ENCODE results near the gene TOR4A. TPM values are rescaled to one million over a fixed set of nuclear protein-coding genes. Genes with fewer than 3 reads are reported as not detected.
A peak's percentile ranks its signal among the peaks of the same experiment; 100 is the strongest.
"Not testable (repeated sequence)": the region's sequence is repeated elsewhere in the genome, so short reads cannot be mapped to it uniquely, and the experiment has no call there.

The TOR4A gene
- total and polyA plus RNA-seq, 4 donors = 1.3 to 3.5 (median 2.3) TPM

DNA sequence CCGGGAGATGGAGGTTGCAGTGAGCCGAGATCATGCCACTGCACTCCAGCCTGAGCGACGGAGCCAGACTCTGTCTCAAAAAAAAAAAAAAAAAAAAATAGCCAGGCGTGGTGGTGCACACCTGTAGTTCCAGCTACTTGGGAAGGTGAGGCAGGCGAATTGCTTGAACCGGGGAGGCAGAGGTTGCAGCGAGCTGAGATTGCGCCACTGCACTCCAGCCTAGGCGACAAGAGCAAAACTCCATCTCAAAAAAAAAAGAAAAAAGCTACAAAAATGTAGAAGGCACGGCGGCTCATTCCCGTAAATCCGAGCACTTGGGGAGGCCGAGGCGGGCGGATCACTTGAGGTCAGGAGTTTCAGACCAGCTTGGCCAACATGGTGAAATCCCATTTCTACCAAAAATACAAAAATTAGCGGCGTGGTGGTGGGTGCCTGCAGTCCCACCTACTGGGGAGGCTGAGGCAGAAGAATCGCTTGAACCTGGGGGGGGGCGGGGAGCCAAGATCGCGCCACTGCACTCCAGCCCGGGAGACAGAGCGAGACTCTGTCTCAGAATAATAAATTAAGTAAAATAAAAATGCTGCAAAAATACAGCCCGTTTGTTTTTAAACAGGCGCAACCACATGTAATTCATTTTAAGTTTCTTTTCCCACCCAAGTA, 37.9 kb upstream of the TOR4A start:
- H3K27ac ChIP-seq (ENCODE audit: low read depth, low read length) = peak overlapping the region; percentile 95
- not testable (repeated sequence) for H3K9me3 ChIP-seq (ENCODE audit: control insufficient read depth, insufficient read depth, low read length); DNase-seq (ENCODE audit: low read depth in 4 of 6, low spot score in 6 of 6); H3K27me3 ChIP-seq (ENCODE audit: control insufficient read depth, insufficient read depth, low read length)
- WGBS (ENCODE audit: insufficient coverage) = 47% methylated on average over 3 of the region's 27 CpGs
- peaks cover 64% of the 10 kb centered on the region for H3K36me3 ChIP-seq (ENCODE audit: control insufficient read depth, insufficient read depth, low read length)
- peaks cover 81% of the 10 kb centered on the region for H3K4me1 ChIP-seq (ENCODE audit: control insufficient read depth, insufficient read depth, low read length)
- peak overlapping the region; percentile 61 for H3K4me3 ChIP-seq (ENCODE audit: low read depth, low read length)

DNA sequence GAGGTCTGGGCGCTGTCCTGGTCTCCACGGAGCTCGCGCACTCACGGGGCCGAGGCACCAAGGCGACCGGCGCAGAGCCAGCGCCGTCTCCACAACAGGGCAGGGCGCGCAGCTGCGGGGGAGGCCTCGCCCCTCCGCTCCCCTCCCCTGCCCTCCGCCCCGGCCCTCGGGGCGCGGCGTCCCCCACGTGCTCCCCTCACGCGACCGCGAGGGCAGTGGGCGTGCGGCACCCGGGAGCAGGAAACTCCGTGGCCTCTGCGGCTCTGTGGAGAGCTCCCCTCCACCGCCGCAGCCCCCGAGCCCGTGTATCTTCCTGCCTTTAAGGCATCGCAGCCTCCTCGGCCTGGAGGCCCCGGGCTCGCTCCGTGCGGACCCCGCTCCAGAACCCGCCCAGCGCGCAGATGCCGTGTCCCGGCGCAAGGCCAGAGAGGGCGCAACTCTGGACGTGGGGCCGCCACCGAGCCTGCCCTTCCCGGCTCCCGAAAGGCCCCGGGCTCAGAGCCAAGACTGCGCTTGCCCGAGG, 37.1 kb upstream of the TOR4A start:
- H3K27me3 ChIP-seq (ENCODE audit: control insufficient read depth, insufficient read depth, low read length) = no peaks in the 10 kb centered on the region

DNA sequence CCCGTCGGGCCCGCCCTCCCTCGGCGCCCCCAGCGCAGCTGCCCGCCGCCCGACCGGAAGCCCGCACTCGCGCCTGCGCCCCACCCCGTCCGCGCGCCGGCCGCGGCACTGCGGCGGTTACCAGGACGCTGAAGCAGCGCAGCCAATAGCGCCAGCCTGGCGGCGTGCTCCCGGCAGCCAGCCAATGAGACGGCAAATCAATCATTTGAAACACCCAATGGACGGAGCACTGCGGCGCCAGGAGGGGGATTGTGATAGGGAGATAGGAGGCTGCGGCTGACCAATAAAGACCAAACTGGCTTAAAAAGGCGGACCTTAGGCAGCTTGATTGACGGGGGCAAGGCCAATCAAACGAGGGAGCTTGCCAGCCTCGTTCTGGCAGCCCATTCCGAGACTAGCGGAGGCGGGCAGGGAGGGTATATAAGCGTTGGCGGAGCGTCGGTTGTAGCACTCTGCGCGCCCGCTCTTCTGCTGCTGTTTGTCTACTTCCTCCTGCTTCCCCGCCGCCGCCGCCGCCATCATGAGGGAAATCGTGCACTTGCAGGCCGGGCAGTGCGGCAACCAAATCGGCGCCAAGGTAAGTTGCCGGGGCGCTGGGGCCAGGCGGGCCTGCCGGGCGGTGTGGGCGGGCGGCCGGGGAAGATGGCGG, 36.6 kb upstream of the TOR4A start, which contains the start of gene TUBB4B:
Gene TUBB4B, plus strand, starts transcription at position 447 of the 649 bp plus-strand sequence. Its CDS starts 74 bp downstream, at position 521.
- H3K9me3 ChIP-seq (ENCODE audit: control insufficient read depth, insufficient read depth, low read length) = no peaks in the 10 kb centered on the region
- H3K36me3 ChIP-seq (ENCODE audit: control insufficient read depth, insufficient read depth, low read length) = peaks cover 59% of the 10 kb centered on the region
- WGBS (ENCODE audit: insufficient coverage) = 0% methylated on average over 67 of the region's 67 CpGs
- peak within 1 kb of the TSS; percentile 66 for H3K4me3 ChIP-seq (ENCODE audit: low read depth, low read length)
- H3K27ac ChIP-seq (ENCODE audit: low read depth, low read length) = peak within 1 kb of the TSS; percentile 95
- no peaks in the 10 kb centered on the region for H3K27me3 ChIP-seq (ENCODE audit: control insufficient read depth, insufficient read depth, low read length)
- peaks cover 81% of the 10 kb centered on the region for H3K4me1 ChIP-seq (ENCODE audit: control insufficient read depth, insufficient read depth, low read length)
- DNase-seq (ENCODE audit: low read depth in 4 of 6, low spot score in 6 of 6) = peak; percentile 96 to 100 (median 99)

More for the DNA sequence above, 37.1 kb upstream of the TOR4A start:
- peak in 3 of 6 donors; percentile 63 to 91 (median 82) for DNase-seq (ENCODE audit: low read depth in 4 of 6, low spot score in 6 of 6)
- Histone ChIP-seq H3K4me3 (ENCODE audit: low read depth, low read length) (peak overlapping the region; percentile 61), H3K4me1 (ENCODE audit: control insufficient read depth, insufficient read depth, low read length) (peaks cover 84% of the 10 kb centered on the region), H3K9me3 (ENCODE audit: control insufficient read depth, insufficient read depth, low read length) (no peaks in the 10 kb centered on the region), H3K36me3 (ENCODE audit: control insufficient read depth, insufficient read depth, low read length) (peaks cover 64% of the 10 kb centered on the region), H3K27ac (ENCODE audit: low read depth, low read length) (peak overlapping the region; percentile 95)
- 0% methylated on average over 58 of the region's 58 CpGs for WGBS (ENCODE audit: insufficient coverage)

DNA sequence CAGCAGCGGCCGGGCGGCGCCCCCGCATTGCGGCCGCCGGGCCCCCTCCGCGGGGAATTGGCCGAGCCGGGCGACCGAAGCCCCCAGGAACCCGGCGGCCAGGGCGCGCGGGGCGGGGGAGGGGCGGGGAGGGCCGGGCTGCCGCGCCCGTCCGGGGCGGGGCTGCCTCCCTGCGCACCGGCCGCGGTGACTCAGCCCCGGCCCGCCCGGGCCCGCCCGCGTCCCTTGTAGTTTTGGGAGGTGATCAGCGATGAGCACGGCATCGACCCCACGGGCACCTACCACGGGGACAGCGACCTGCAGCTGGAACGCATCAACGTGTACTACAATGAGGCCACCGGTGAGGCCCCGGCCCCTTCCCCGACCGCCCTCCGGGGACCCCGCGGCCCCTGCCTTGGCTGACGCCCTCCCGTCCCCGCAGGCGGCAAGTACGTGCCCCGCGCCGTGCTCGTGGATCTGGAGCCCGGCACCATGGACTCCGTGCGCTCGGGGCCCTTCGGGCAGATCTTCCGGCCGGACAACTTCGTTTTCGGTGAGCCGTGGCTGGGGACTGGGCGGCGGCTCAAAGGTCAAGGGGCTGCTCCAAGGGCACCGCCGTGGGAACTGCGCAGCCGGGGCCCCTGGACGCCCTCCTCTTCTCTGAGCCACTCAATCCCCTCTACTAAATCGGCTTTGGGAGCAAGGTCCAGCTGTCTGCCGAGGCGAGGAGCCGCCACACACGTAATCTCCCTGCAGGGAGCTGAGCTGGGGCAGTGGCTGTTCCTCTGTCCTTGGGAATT, 35.8 kb upstream of the TOR4A start:
- Histone ChIP-seq H3K4me1 (ENCODE audit: control insufficient read depth, insufficient read depth, low read length) (peaks cover 74% of the 10 kb centered on the region), H3K9me3 (ENCODE audit: control insufficient read depth, insufficient read depth, low read length) (no peaks in the 10 kb centered on the region), H3K36me3 (ENCODE audit: control insufficient read depth, insufficient read depth, low read length) (peaks cover 56% of the 10 kb centered on the region), H3K27ac (ENCODE audit: low read depth, low read length) (peak overlapping the region; percentile 33), H3K27me3 (ENCODE audit: control insufficient read depth, insufficient read depth, low read length) (no peaks in the 10 kb centered on the region), H3K4me3 (ENCODE audit: low read depth, low read length) (peak overlapping the region; percentile 66)
- WGBS (ENCODE audit: insufficient coverage) = under 1% methylated on average over 75 of the region's 83 CpGs
- no peak for DNase-seq (ENCODE audit: low read depth in 4 of 6, low spot score in 6 of 6)

DNA sequence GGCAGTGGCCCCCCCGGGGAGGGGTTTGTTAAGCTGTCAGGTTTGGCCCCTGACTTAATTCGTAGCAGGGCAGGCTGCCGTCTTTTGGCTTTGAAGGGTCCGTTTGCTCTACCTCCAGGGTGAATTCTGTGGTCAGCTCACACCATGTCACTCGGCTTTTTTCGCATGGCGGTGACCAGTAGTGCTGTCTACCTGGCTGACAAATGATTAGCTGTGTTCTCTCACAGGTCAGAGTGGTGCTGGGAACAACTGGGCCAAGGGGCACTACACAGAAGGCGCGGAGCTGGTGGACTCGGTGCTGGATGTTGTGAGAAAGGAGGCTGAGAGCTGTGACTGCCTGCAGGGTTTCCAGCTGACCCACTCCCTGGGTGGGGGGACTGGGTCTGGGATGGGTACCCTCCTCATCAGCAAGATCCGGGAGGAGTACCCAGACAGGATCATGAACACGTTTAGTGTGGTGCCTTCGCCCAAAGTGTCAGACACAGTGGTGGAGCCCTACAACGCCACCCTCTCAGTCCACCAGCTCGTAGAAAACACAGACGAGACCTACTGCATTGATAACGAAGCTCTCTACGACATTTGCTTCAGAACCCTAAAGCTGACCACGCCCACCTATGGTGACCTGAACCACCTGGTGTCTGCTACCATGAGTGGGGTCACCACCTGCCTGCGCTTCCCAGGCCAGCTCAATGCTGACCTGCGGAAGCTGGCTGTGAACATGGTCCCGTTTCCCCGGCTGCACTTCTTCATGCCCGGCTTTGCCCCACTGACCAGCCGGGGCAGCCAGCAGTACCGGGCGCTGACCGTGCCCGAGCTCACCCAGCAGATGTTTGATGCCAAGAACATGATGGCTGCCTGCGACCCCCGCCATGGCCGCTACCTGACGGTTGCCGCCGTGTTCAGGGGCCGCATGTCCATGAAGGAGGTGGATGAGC, 35.0 kb upstream of the TOR4A start:
- Histone ChIP-seq H3K36me3 (ENCODE audit: control insufficient read depth, insufficient read depth, low read length) (peaks cover 50% of the 10 kb centered on the region), H3K27me3 (ENCODE audit: control insufficient read depth, insufficient read depth, low read length) (no peaks in the 10 kb centered on the region), H3K9me3 (ENCODE audit: control insufficient read depth, insufficient read depth, low read length) (no peaks in the 10 kb centered on the region), H3K27ac (ENCODE audit: low read depth, low read length) (no peak overlapping the region), H3K4me1 (ENCODE audit: control insufficient read depth, insufficient read depth, low read length) (peaks cover 66% of the 10 kb centered on the region), H3K4me3 (ENCODE audit: low read depth, low read length) (peak overlapping the region; percentile 66)
- WGBS (ENCODE audit: insufficient coverage) = 78% methylated on average over 35 of the region's 36 CpGs
- no peak for DNase-seq (ENCODE audit: low read depth in 4 of 6, low spot score in 6 of 6)

DNA sequence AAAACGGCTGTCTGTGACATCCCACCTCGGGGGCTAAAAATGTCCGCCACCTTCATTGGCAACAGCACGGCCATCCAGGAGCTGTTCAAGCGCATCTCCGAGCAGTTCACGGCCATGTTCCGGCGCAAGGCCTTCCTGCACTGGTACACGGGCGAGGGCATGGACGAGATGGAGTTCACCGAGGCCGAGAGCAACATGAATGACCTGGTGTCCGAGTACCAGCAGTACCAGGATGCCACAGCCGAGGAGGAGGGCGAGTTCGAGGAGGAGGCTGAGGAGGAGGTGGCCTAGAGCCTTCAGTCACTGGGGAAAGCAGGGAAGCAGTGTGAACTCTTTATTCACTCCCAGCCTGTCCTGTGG, 34.3 kb upstream of the TOR4A start:
- H3K36me3 ChIP-seq (ENCODE audit: control insufficient read depth, insufficient read depth, low read length) = peaks cover 44% of the 10 kb centered on the region
- not testable (repeated sequence) for H3K27me3 ChIP-seq (ENCODE audit: control insufficient read depth, insufficient read depth, low read length); H3K27ac ChIP-seq (ENCODE audit: low read depth, low read length); DNase-seq (ENCODE audit: low read depth in 4 of 6, low spot score in 6 of 6); H3K4me3 ChIP-seq (ENCODE audit: low read depth, low read length); H3K9me3 ChIP-seq (ENCODE audit: control insufficient read depth, insufficient read depth, low read length)
- 92% methylated on average over 11 of the region's 18 CpGs for WGBS (ENCODE audit: insufficient coverage)
- H3K4me1 ChIP-seq (ENCODE audit: control insufficient read depth, insufficient read depth, low read length) = peaks cover 59% of the 10 kb centered on the region

DNA sequence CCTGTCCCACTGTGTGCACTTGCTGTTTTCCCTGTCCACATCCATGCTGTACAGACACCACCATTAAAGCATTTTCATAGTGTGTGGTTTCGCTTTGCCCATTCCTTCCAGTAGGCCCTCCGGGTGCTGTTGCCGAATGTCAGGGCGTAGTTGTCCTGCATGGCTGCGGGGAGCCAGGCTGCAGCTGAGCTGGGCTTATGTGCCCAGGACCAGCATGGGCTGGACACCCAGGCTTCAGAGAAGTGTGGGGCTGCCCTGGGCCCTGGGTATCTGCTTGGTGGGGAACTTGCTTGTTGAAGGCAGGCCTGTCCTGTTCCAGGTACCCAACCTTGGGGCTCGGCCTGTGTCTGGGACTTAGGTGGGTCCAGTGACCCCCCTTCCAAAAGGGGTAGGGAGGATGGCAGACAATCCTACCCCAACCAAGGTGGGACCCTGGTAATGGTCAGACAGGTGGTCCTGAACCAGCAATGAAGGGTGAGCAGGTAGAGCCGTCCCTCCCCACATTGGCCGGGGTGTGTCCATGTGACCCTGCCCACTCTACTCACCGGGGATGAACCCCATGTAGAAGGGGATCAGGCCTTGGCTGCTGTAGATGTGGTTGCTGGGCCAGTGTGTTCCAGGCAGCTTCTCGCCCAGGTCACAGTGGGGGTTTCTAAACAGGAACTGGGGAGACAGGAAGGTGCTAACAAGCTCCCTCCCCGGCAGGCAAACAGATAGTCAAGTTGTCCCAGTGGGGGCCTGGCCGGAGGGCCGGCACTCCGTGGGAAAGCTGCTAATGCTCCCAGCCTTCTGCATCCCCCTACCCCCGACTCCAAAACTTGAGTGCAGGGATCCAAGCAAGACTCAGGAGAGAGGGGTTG, 33.7 kb upstream of the TOR4A start:
- Histone ChIP-seq H3K27ac (ENCODE audit: low read depth, low read length) (no peak overlapping the region), H3K9me3 (ENCODE audit: control insufficient read depth, insufficient read depth, low read length) (no peaks in the 10 kb centered on the region), H3K4me1 (ENCODE audit: control insufficient read depth, insufficient read depth, low read length) (peaks cover 52% of the 10 kb centered on the region), H3K36me3 (ENCODE audit: control insufficient read depth, insufficient read depth, low read length) (peaks cover 38% of the 10 kb centered on the region), H3K4me3 (ENCODE audit: low read depth, low read length) (no peak overlapping the region), H3K27me3 (ENCODE audit: control insufficient read depth, insufficient read depth, low read length) (no peaks in the 10 kb centered on the region)
- WGBS (ENCODE audit: insufficient coverage) = 69% methylated on average over 13 of the region's 15 CpGs
- DNase-seq (ENCODE audit: low read depth in 4 of 6, low spot score in 6 of 6) = no peak
